IPS DF 4.7 (cell line): ENCODE data around the gene ISG15.
"Not testable (repeated sequence)": the region's sequence is repeated elsewhere in the genome, so short reads cannot be mapped to it uniquely, and the experiment has no call there.

Source experiments
- DNase-seq: peaks from one replicate; pipeline ENCODE4 v3.0.0-alpha.2; 2013; ENCODE audit warnings: low spot score; ENCODE audit errors: extremely low read depth

The ISG15 gene

DNA sequence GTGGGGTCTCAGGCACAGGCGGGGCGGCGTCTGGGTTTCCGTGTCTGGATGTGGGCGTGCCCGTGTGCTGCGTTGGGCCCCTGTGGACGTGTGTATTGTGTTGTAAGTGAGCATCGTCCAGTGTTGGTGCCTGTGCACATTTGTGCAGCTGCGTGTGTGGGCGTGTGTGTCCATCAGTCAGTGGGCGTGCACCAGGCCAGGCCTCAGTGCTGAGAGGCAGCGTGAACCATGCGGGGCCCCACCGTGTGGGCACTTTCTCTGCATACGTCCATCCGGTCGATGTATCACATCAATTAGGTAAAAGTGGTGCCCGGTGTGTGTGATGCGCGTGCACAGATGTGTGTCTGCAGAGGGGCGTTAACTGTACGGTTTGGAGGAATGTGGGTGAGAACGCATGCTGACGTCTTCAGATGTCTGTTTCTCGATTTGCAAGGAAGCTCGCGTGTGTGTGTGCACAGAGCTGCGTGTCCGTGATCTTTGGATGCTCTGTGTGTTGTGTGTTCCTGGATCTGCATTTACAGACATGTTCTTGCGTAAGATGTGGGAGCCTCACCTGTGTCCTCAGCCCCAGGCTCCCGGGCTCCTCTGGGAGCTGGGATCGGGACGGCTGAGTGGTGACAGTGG, 31.3 kb downstream of the ISG15 start:
- DNase-seq, result no peak

DNA sequence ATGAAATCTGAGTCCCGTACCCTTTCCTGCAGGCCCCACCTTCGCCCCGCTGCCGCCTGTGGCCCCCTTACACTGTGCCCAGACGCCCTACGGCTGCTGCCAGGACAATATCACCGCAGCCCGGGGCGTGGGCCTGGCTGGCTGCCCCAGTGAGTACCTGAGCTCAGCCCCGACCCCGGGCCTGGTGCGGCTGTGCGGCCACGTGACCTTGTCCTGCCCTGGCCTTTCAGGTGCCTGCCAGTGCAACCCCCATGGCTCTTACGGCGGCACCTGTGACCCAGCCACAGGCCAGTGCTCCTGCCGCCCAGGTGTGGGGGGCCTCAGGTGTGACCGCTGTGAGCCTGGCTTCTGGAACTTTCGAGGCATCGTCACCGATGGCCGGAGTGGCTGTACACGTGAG, 31.8 kb downstream of the ISG15 start:
- DNase-seq, result no peak

DNA sequence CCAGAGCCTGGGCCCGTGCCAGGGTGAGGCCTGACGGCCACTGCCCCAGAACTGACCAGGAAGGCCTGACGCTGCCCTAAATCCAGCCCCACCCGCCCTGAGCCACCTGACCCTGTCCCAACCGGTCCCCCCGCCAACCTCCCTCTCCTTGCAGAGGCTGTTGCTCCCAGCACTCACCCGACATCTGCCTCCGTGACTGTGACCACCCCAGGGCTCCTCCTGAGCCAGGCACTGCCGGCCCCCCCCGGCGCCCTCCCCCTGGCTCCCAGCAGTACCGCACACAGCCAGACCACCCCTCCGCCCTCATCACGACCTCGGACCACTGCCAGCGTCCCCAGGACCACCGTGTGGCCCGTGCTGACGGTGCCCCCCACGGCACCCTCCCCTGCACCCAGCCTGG, 32.9 kb downstream of the ISG15 start:
- DNase-seq, result no peak

DNA sequence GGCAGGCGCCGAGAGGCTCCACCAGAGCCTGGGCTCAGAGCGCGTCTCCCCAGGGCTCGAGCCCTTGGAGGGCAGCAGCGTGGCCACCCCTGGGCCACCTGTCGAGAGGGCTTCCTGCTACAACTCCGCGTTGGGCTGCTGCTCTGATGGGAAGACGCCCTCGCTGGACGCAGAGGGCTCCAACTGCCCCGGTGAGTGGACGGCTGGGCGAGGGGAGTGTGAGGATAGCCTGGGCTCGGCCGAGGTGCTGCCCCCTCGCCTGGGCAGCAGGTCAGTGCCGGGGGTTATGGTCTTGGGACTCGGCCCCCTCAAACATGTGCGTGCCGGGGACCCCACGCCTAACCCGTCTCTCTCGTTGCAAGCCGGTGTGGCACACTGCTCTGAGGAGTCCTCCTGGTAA, 33.5 kb downstream of the ISG15 start:
- DNase-seq, result no peak

DNA sequence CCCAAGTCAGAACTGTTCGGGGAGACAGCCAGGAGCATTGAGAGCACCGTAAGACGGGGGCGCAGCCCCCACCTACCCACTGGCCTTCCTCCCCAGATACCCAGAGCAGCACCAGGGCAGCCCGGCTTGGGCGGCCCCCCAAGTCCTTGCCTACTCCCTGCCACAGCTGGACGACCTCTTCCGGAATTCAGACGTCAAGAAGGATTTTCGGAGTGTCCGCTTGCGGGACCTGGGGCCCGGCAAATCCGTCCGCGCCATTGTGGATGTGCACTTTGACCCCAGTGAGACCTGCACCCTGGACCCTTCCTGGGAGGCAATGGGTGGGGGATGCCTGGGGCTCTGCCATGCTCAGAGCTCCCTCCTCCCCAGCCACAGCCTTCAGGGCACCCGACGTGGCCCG, 34.1 kb downstream of the ISG15 start:
- DNase-seq, result no peak

DNA sequence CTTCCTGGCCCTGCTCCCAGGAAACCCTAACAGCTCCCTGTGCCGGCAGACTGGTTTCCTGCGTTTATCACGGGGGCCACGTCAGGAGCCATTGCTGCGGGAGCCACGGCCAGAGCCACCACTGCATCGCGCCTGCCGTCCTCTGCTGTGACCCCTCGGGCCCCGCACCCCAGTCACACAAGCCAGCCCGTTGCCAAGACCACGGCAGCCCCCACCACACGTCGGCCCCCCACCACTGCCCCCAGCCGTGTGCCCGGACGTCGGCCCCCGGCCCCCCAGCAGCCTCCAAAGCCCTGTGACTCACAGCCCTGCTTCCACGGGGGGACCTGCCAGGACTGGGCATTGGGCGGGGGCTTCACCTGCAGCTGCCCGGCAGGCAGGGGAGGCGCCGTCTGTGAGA, 34.7 kb downstream of the ISG15 start:
- DNase-seq, result no peak

DNA sequence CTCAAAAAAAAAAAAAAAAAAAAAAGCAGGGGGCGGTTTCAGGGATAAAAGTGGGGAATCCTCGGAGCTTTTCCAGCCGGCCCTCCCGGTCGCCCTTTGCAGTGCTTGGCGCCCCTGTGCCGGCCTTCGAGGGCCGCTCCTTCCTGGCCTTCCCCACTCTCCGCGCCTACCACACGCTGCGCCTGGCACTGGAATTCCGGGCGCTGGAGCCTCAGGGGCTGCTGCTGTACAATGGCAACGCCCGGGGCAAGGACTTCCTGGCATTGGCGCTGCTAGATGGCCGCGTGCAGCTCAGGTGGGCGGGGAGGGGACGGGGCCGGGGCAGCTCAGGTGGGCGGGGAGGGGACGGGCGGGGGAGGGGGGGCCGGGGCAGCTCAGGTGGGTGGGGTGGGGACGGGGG, 35.5 kb downstream of the ISG15 start:
- no peak for DNase-seq

DNA sequence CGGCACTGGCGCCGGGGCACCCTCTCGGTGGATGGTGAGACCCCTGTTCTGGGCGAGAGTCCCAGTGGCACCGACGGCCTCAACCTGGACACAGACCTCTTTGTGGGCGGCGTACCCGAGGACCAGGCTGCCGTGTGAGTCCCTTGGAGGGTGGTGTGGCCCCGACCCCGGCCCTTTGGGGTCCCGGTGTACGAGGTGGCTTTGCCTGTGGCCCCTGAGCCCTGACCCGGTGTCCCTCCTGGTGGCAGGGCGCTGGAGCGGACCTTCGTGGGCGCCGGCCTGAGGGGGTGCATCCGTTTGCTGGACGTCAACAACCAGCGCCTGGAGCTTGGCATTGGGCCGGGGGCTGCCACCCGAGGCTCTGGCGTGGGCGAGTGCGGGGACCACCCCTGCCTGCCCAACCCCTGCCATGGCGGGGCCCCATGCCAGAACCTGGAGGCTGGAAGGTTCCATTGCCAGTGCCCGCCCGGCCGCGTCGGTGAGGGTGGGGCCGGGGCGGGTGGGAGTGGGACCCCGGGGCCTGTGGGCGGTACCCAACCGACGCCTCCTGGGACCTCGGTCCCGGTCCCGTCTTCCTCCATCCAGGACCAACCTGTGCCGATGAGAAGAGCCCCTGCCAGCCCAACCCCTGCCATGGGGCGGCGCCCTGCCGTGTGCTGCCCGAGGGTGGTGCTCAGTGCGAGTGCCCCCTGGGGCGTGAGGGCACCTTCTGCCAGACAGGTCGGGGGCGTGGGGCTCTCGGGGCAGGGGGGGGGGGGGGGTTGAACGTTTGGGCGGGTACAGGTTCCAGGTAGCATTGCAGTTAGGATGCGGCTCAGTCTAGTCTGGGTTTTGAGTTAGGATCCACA, 36.2 kb downstream of the ISG15 start:
- no peak for DNase-seq

DNA sequence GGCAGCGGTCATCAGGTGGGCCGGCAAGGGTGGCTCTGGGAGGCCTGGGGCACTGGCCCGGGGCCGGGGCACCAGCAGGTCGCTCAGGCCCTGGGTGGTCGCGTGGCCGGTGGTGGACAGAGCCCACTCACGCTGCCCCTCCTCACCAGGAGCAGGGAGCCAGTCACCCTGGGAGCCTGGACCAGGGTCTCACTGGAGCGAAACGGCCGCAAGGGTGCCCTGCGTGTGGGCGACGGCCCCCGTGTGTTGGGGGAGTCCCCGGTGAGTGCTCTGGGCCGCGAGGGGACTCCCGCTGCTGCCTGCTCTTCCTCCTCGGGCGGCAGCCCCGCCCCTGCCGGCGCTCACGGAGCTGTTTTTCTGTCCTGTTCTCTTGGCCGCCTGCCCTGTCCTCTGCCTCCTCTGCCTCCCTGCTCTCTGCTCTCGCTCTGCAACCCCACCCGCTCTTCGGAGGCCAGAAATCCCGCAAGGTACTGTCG, 37.3 kb downstream of the ISG15 start:
- DNase-seq, result no peak

DNA sequence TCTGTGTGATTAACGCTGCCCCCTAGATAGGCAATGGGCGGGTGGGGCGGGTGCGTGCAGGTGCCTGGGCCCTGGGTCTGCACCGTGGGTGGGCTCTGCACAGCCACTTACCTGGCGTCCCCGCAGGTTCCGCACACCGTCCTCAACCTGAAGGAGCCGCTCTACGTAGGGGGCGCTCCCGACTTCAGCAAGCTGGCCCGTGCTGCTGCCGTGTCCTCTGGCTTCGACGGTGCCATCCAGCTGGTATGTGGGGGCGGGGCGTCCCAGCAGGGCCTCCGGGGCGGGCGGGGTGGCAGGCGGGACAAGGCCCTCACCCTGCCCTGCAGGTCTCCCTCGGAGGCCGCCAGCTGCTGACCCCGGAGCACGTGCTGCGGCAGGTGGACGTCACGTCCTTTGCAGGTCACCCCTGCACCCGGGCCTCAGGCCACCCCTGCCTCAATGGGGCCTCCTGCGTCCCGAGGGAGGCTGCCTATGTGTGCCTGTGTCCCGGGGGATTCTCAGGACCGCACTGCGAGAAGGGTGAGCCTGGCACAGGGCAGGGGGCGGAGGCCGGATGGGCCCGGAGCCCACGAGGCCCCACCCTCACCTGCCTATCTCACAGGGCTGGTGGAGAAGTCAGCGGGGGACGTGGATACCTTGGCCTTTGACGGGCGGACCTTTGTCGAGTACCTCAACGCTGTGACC, 38.0 kb downstream of the ISG15 start:
- DNase-seq, result no peak

DNA sequence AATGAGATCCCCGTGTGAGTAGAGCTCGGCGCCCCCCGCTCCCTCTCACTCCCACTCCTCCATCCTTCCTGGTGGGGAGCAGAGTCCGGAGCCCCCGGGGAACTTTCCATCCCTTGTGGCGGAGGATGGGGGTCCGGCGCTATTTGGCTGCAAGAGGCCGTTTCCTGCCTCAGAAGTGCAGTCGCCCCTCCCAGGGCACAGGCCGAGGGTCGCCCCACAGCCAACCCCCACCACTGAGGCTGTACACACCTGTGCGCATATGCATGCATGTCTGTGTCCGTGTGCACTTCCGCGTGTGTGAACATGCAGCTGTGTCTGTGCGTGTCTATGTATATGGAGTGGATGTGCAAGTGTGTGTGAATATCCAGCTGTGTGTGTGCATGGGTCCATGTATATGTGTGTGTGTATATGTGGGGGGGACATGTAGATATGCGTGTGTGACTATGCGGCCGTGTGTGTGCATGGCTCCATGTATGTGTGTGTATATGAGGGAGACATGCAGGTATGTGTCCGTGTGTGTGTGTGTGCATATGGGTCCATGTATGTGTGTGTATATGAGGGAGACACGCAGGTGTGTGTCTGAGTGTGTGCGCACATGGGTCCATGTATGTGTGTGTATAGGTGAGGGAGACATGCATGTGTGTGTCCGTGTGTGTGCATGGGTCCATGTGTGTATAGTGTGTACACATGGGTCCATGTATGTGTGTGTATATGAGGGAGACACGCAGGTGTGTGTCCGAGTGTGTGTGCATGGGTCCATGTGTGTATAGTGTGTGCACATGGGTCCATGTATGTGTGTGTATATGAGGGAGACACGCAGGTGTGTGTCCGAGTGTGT, 38.9 kb downstream of the ISG15 start:
- DNase-seq, result no peak

DNA sequence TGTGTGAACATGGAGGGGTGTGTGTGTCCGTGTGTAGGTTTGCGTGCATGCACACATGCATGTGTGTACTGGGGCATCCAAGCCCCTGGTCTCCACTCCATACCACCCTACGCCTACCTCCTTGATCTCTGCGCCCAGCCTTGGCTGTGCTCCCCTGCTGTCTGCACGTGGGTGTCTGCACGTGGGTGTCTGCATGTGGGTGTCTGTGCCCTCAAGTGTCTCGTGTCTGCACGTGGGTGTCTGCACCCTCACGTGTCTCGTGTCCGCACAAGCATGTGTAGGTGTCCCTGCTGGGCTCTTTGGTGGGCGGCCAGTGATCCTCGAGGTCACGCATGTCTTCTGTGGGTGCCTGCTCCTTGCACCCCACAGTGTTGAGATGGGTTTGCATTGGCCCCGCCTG, 39.7 kb downstream of the ISG15 start:
- DNase-seq, result no peak

DNA sequence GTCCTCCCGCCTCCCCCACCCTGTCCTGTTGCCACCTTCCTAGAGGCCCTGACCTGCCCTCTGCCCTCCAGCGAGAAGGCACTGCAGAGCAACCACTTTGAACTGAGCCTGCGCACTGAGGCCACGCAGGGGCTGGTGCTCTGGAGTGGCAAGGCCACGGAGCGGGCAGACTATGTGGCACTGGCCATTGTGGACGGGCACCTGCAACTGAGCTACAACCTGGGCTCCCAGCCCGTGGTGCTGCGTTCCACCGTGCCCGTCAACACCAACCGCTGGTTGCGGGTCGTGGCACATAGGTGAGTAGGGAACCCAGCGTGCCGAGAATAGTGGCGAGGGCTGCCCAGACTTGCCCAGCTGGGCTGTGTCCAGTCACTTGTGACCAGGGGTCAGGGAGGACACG, 40.4 kb downstream of the ISG15 start:
- no peak for DNase-seq

DNA sequence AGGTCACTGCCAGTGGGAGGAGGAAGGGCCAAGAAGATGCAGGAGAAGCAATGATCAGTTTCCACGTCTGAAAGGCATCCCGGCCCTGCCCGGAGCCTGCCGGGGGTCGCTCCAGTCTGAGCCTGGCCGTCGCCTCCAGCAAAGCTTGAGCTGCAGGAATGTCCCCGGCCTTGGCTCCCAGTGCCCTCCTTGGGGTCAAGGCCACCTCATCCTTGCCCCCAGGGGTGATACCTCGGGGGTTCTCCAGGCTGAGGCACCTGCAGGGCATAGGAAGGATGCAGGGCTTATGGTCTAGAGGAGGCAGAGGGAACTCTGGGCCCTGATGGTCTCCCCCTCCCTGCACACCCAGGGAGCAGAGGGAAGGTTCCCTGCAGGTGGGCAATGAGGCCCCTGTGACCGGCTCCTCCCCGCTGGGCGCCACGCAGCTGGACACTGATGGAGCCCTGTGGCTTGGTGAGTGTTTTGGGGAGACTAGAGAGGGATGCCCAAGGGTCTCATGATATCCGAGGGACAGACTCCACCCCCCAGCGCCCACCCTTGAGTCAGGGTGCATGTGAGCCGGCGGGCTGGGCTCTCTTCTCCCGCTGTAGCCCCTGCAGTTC, 40.9 kb downstream of the ISG15 start:
- DNase-seq, result no peak

DNA sequence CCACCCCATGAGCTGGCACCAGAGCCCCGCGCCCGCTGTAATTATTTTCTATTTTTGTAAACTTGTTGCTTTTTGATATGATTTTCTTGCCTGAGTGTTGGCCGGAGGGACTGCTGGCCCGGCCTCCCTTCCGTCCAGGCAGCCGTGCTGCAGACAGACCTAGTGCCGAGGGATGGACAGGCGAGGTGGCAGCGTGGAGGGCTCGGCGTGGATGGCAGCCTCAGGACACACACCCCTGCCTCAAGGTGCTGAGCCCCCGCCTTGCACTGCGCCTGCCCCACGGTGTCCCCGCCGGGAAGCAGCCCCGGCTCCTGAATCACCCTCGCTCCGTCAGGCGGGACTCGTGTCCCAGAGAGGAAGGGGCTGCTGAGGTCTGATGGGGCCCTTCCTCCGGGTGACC, 41.7 kb downstream of the ISG15 start:
- no peak for DNase-seq

DNA sequence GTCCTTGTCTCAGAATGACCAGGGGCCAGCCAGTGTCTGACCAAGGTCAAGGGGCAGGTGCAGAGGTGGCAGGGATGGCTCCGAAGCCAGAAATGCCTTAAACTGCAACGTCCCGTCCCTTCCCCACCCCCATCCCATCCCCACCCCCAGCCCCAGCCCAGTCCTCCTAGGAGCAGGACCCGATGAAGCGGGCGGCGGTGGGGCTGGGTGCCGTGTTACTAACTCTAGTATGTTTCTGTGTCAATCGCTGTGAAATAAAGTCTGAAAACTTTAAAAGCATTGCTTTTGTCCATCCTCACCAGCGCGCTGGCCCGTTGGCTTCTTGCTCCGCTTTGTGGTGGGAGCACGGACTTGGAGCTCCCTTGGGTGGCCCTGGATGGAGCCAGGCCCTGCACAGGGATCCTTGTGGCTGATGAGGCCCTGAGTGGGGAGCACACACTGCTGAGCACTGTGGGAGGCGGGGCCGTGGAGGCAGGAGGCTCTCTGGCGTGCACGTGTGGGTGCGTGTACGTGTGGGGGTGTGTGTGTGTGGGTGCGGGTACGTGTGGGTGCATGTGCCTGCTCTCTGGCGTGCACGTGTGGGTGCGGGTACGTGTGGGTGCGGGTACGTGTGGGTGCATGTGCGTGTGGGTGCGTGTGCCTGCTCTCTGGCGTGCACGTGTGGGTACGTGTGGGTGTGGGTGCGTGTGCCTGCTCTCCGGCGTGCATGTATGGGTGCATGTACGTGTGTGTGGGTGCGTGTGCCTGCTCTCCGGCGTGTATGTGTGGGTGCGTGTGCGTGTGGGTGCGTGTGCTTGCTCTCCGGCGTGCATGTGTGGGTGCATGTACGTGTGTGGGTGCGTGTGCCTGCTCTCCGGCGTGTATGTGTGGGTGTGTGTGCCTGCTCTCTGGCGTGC, 42.8 kb downstream of the ISG15 start:
- no peak for DNase-seq

DNA sequence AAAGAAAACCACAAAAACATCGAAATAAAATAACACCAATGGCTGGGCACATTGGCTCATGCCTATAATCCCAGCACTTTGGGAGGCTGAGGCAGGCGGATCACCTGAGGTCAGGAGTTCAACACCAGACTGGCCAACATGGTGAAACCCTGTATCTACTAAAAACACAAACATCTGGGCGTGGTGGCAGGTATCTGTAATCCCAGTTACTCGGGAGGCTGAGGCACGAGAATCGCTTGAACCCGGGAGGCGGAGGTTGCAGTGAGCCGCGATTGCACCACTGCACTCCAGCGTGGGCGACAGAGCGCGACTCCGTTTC, 44.4 kb downstream of the ISG15 start:
- DNase-seq, result not testable (repeated sequence)

DNA sequence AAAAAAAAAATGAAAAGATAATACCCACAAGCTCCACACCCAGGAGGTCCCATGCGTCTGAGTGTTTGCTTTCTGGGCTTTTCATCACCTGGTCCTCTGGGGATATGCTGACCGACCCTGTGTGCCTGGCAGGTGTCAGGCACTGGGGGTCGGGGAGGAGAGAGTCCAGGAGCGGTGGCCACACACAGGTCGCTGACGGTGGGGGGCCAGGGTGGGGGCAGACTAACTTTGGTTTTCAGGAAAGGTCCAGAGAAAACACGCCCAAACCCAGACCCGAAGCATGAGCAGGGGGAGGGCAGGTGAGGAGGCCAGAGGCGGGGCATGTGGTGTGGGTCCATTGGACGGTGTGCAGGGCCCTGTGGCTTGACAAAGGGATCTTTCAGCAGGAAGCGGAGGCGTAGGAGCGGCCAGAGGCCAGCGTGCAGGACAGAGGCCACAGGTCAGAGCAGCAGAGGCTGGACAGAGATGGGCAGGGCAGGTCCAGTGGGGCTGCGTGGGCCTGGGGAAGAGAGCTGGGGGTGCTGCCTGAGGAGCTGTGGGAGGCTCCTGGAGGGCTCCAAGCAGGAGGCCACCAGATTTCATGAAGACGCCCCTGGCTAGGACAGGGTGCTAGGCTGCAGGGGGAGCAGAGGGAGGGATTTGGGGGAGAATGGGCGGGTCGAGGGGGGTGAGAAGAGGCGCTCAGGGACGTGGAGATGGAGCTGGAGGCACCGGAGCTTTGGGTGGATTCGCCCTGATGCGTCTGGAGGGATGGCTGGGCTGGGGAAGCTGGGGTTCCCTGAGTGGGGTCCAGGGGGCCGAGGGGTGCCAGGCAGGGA, 45.0 kb downstream of the ISG15 start:
- DNase-seq, result no peak

DNA sequence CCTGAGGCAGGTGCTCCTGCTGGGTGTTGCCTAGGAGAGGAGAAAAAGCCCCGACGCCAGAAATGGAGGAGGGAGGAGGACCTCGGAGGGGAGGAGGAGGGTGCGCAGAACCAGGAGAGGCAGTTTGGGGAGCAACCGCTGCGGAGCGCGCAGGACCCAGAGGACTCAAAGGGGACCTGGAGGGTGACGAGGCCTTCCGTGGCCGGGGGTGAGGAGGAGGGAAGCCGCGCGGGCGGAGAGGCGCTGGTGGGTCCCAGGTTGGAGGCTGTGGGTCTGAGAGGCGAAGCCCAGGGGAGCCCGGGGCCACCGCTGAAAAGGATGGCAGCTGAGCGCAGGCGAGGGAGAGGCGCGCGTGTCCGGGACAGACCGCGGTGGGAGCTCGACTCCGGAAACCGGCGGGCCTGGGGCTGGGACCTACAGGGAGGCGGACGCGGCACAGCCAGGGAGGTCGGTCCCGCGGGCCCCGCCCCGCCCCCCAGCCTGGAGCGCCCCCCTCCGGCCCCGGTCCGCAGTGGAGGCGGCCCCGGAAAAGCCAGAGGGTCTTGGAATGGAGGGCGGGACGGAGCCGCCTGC, 45.7 kb downstream of the ISG15 start:
- no peak for DNase-seq
